ENCODE measurements around the gene KLHL35. TPM values are rescaled to one million over a fixed set of nuclear protein-coding genes. Genes with fewer than 3 reads are reported as not detected.

The KLHL35 gene
- total RNA-seq, 2 donors from 2014 or later = 0.20 to 1.4 TPM

GRCh38 chr11:75427181-75427580 lies 5.8 kb downstream of the KLHL35 start:
- no peak for DNase-seq (ENCODE audit: low spot score)
- Histone ChIP-seq H3K4me1 (peaks cover 0 to 29% of the 10 kb centered on the region in 2 donors), H3K27ac (no peak overlapping the region), H3K4me3 (no peak overlapping the region), H3K27me3 (peaks cover 0 to 9% of the 10 kb centered on the region in 2 donors), H3K36me3 (no peaks in the 10 kb centered on the region), H3K9me3 (peaks cover 0 to 6% of the 10 kb centered on the region in 2 donors)
- TF ChIP-seq CTCF (IDR thresholded peaks at IDR 0.05) = no peak

- H3K27ac ChIP-seq = no peak overlapping the region
- peaks cover 0 to 6% of the 10 kb centered on the region in 2 donors for H3K9me3 ChIP-seq
- TF ChIP-seq CTCF (IDR thresholded peaks at IDR 0.05) = no peak
- no peak overlapping the region for H3K4me3 ChIP-seq
- H3K36me3 ChIP-seq = no peaks in the 10 kb centered on the region
- DNase-seq (ENCODE audit: low spot score) = no peak
- peaks cover 0 to 29% of the 10 kb centered on the region in 2 donors for H3K4me1 ChIP-seq
- H3K27me3 ChIP-seq = peaks cover 0 to 9% of the 10 kb centered on the region in 2 donors
These were observed 6.3 kb downstream of the KLHL35 start for GRCh38 chr11:75426720-75427086.

- Histone ChIP-seq H3K27me3 (no peaks in the 10 kb centered on the region), H3K36me3 (no peaks in the 10 kb centered on the region), H3K4me1 (peaks cover 0 to 24% of the 10 kb centered on the region in 2 donors), H3K9me3 (peaks cover 0 to 6% of the 10 kb centered on the region in 2 donors), H3K27ac (no peak overlapping the region), H3K4me3 (no peak overlapping the region)
- DNase-seq (ENCODE audit: low spot score) = no peak
- no peak for TF ChIP-seq CTCF (IDR thresholded peaks at IDR 0.05)
These were observed 7.6 kb downstream of the KLHL35 start for GRCh38 chr11:75425422-75425821.

GRCh38 chr11:75424396-75424795 lies 8.6 kb downstream of the KLHL35 start:
- Histone ChIP-seq H3K27me3 (no peaks in the 10 kb centered on the region), H3K4me1 (peaks cover 0 to 18% of the 10 kb centered on the region in 2 donors), H3K36me3 (no peaks in the 10 kb centered on the region), H3K9me3 (peaks cover 0 to 1% of the 10 kb centered on the region in 2 donors), H3K27ac (peak overlapping the region; percentile 18 to 41), H3K4me3 (no peak overlapping the region)
- TF ChIP-seq CTCF (IDR thresholded peaks at IDR 0.05) = no peak
- DNase-seq (ENCODE audit: low spot score) = no peak

GRCh38 chr11:75423721-75424120 lies 9.3 kb downstream of the KLHL35 start:
- Histone ChIP-seq H3K27me3 (no peaks in the 10 kb centered on the region), H3K4me1 (peaks cover 0 to 25% of the 10 kb centered on the region in 2 donors), H3K36me3 (no peaks in the 10 kb centered on the region), H3K9me3 (no peaks in the 10 kb centered on the region), H3K4me3 (no peak overlapping the region), H3K27ac (peak overlapping the region; percentile 18 to 41)
- DNase-seq (ENCODE audit: low spot score) = no peak
- TF ChIP-seq CTCF (IDR thresholded peaks at IDR 0.05) = no peak

Data from right atrium auricular region (tissue), 2 donors.